ENCODE measurements around the gene TNPO1.
A peak's percentile ranks its signal among the peaks of the same experiment; 100 is the strongest.

TNPO1 gene

DNA sequence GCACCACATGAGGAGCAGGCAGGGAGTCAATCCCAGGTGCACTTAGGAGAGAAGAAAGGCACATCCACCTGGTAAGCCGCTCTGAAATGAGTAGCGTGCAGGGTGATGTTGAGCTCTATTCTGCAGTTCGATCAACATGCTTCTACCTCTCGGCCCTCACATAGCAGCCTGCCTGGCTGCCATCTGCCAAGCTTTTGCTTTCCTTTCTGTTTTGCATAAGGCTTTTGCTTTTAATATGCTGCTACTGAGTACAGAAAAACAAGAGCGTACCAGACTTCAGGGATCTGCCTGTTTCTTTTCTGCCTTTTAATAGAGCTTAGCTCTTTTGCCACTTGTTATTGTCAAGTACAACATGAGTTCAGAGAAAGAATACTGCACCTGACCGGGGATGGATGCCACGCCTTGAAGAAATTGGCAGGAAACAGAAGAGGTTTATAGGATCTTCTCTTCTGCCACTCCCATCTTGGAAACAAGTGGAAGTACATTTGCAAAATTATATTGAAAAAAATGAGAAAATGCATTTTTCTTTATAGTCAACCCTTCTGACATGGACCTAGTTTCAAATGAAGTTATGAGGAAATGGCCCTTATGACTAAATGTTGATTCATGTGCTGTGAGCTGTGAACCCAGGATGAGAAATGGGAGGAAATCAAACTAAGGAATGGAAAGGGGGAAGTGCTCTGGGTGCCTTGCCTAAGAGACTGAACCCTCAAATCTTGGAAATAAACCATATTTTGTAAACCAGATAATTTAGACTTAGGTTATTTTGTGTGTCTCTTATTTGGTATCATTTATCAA, 135.4 kb downstream of the TNPO1 start:
- Histone ChIP-seq H3K27ac (ENCODE audit: low read length) (no peak overlapping the region), H3K27me3 (ENCODE audit: control insufficient read depth in 1 of 2, insufficient read depth in 2 of 2, low read length in 2 of 2) (no peaks in the 10 kb centered on the region), H3K9ac (ENCODE audit: low read length in 2 of 2) (no peak overlapping the region)

DNA sequence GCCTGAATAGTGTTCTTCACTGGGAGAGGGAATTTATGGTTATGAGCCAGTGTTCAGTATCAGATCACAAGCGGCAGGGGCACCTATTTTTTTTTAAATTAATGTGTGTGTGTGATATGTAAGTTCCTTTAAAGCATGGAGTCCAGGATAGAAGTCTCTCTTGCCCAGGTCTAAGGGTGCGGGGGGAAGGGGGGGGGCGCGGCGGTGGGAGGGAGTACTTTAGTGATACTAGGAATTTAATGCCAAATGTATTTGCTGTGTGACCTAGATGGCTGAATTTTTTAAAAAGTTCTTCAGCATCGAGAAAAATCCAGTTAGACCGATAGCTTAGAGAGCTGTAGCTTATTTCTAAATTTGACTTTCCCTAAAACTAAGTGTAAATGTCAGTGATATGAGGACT, 137.9 kb downstream of the TNPO1 start:
- no peaks in the 10 kb centered on the region for H3K36me3 ChIP-seq (ENCODE audit: control insufficient read depth in 2 of 2, insufficient read depth in 2 of 2, low read length in 2 of 2)
- no peaks in the 10 kb centered on the region for H3K9me3 ChIP-seq (ENCODE audit: control insufficient read depth in 2 of 2, low read length in 2 of 2)
- no peaks in the 10 kb centered on the region for H3K4me1 ChIP-seq (ENCODE audit: control insufficient read depth, insufficient read depth, low read length)
- H3K27me3 ChIP-seq (ENCODE audit: control insufficient read depth in 1 of 2, insufficient read depth in 2 of 2, low read length in 2 of 2) = no peaks in the 10 kb centered on the region
- no peak overlapping the region for H3K9ac ChIP-seq (ENCODE audit: low read length in 2 of 2)
- H3K27ac ChIP-seq (ENCODE audit: low read length) = no peak overlapping the region
- H3K4me3 ChIP-seq (ENCODE audit: low read length in 2 of 2) = no peak overlapping the region

More for the DNA sequence above, 135.4 kb downstream of the TNPO1 start:
- Histone ChIP-seq H3K36me3 (ENCODE audit: control insufficient read depth in 2 of 2, insufficient read depth in 2 of 2, low read length in 2 of 2) (no peaks in the 10 kb centered on the region), H3K4me3 (ENCODE audit: low read length in 2 of 2) (no peak overlapping the region), H3K9me3 (ENCODE audit: control insufficient read depth in 2 of 2, low read length in 2 of 2) (no peaks in the 10 kb centered on the region), H3K4me1 (ENCODE audit: control insufficient read depth, insufficient read depth, low read length) (no peaks in the 10 kb centered on the region)

DNA sequence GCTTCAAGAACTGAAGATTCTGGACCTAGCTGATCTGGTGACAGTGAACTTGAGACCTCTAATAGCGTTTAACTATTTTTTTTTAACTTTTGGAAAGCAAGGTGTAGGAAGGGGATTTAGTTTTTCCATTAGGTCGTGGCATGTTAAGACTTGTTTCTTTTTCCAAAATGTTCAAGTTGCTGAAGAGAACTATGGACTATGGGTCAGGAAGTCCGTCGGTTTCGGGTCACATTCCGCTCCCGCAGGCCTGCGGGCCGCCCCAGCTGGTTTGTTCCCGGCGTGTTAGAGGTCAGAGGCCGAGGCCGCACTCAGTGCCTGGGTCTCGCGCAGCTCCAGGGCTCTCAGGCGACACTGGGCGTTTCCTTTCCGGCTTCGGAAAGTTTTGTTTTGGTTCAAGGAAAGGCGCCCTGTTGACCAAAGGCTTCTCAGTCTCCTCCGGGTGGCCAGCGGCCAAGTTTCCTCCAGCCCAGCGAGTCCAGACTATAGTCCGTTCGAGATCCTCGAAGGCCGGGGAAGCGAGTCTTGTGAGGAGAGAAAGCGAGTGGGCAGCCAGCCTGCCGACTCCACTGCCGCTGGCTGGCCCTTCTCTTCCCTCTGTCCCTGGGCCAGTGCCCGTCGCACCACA, 138.8 kb downstream of the TNPO1 start:
- no peaks in the 10 kb centered on the region for H3K27me3 ChIP-seq (ENCODE audit: control insufficient read depth in 1 of 2, insufficient read depth in 2 of 2, low read length in 2 of 2)
- H3K9me3 ChIP-seq (ENCODE audit: control insufficient read depth in 2 of 2, low read length in 2 of 2) = no peaks in the 10 kb centered on the region
- peak overlapping the region; percentile 76 to 88 for H3K9ac ChIP-seq (ENCODE audit: low read length in 2 of 2)
- H3K4me3 ChIP-seq (ENCODE audit: low read length in 2 of 2) = peak overlapping the region; percentile 87 to 89
- H3K4me1 ChIP-seq (ENCODE audit: control insufficient read depth, insufficient read depth, low read length) = no peaks in the 10 kb centered on the region
- H3K27ac ChIP-seq (ENCODE audit: low read length) = peak overlapping the region; percentile 95
- no peaks in the 10 kb centered on the region for H3K36me3 ChIP-seq (ENCODE audit: control insufficient read depth in 2 of 2, insufficient read depth in 2 of 2, low read length in 2 of 2)

DNA sequence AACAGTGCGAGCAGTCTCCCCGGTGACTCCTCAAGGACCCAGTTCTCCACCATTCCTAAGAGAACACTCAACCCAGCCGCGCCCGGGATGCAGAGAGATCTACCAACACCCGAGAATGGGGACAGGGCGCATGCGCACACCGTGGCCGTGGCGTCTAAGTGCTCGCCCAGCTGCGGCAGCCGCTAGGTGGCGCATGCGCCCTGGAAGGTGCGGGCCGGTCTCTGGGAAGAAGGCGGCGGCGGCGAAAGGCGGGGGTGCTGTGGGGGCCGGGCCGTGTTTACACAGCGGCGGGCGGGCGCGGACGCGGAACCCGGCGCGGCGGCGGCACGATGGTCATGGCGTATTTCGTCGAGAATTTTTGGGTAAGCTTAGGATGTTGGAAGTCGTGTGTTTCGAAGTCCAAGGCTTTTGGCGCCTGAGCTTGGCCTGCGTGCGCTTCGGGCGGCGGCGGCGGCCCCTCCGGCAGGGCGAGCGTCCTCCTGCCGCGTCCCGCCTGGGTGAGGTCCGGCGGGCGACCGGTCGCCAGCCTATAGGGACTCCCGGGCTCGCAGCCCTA, 139.4 kb downstream of the TNPO1 start, which contains the start of gene FCHO2:
TSS of gene FCHO2 (plus strand) at position 274 of the 556 bp plus-strand sequence. CDS start at position 330, 56 bp downstream.
- H3K4me1 ChIP-seq (ENCODE audit: control insufficient read depth, insufficient read depth, low read length) = no peaks in the 10 kb centered on the region
- no peaks in the 10 kb centered on the region for H3K9me3 ChIP-seq (ENCODE audit: control insufficient read depth in 2 of 2, low read length in 2 of 2)
- H3K27ac ChIP-seq (ENCODE audit: low read length) = peak within 1 kb of the TSS; percentile 95
- no peaks in the 10 kb centered on the region for H3K27me3 ChIP-seq (ENCODE audit: control insufficient read depth in 1 of 2, insufficient read depth in 2 of 2, low read length in 2 of 2)
- peak within 1 kb of the TSS; percentile 87 to 89 for H3K4me3 ChIP-seq (ENCODE audit: low read length in 2 of 2)
- H3K9ac ChIP-seq (ENCODE audit: low read length in 2 of 2) = peak within 1 kb of the TSS; percentile 76 to 88
- no peaks in the 10 kb centered on the region for H3K36me3 ChIP-seq (ENCODE audit: control insufficient read depth in 2 of 2, insufficient read depth in 2 of 2, low read length in 2 of 2)

DNA sequence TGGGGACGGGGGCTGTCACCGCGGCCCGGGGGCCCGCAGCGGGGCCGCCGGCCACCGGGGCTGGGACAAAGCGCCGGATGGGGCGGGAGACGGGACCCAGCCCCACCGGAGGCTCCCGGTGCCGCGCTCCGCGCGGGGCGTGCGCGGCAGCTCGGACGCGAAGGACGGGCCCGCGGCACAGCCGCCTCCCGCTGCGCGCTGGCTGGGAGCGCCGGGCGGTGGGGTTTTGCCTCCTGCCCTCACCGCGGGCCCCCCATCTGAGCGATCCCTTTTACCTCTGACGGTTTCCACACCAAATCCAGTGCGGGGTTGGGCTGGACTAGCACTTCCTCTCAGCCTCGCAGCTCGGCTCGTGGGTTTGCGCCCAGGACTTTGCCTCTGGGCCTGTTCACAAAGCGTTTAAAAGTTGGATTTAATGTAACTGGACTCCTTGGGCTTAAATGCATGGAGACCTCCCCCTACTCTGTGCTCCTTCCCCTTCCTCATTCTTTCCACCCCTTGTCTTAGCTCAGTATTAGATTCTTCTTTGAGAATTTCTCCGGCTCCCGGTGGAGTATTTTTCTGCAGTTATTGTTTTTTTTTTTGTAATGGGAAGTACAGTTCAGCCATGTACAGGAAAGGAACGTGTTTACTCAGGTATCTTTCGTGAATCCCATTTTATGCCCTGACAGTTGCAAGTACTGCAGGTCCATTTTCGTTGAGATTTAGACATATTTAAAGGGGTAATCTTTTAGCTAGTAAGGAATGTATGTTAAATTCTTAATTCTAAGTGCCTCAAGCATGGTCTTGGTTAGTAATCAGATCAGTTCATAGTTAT, 140.1 kb downstream of the TNPO1 start:
- Histone ChIP-seq H3K27me3 (ENCODE audit: control insufficient read depth in 1 of 2, insufficient read depth in 2 of 2, low read length in 2 of 2) (no peaks in the 10 kb centered on the region), H3K27ac (ENCODE audit: low read length) (peak overlapping the region; percentile 95), H3K4me3 (ENCODE audit: low read length in 2 of 2) (peak overlapping the region; percentile 87 to 89), H3K36me3 (ENCODE audit: control insufficient read depth in 2 of 2, insufficient read depth in 2 of 2, low read length in 2 of 2) (no peaks in the 10 kb centered on the region), H3K9me3 (ENCODE audit: control insufficient read depth in 2 of 2, low read length in 2 of 2) (no peaks in the 10 kb centered on the region), H3K9ac (ENCODE audit: low read length in 2 of 2) (peak overlapping the region; percentile 76 to 84), H3K4me1 (ENCODE audit: control insufficient read depth, insufficient read depth, low read length) (no peaks in the 10 kb centered on the region)

DNA sequence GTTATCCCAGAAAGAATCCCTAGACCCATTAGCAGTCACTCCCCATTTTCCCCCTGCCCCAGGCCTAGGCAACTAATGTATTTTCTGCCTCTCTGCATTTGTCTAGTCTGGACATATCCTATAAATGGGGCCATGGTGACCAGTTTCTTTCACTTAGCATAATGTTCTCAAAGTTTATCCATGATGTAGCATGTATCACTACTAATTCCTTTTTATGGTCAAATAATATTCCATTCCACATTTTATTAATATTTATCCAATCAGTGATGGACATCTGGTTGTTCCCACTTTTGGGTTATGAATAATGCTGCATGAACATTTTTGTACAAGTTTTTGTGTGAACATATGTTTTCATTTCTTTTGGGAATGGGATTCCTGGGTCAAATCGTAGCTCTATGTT, 140.9 kb downstream of the TNPO1 start:
- Histone ChIP-seq H3K4me1 (ENCODE audit: control insufficient read depth, insufficient read depth, low read length) (no peaks in the 10 kb centered on the region), H3K36me3 (ENCODE audit: control insufficient read depth in 2 of 2, insufficient read depth in 2 of 2, low read length in 2 of 2) (no peaks in the 10 kb centered on the region), H3K4me3 (ENCODE audit: low read length in 2 of 2) (peak overlapping the region; percentile 87 to 89), H3K27ac (ENCODE audit: low read length) (peak overlapping the region; percentile 95), H3K27me3 (ENCODE audit: control insufficient read depth in 1 of 2, insufficient read depth in 2 of 2, low read length in 2 of 2) (no peaks in the 10 kb centered on the region), H3K9ac (ENCODE audit: low read length in 2 of 2) (peak overlapping the region in 1 of 2 donors; percentile 76), H3K9me3 (ENCODE audit: control insufficient read depth in 2 of 2, low read length in 2 of 2) (no peaks in the 10 kb centered on the region)

DNA sequence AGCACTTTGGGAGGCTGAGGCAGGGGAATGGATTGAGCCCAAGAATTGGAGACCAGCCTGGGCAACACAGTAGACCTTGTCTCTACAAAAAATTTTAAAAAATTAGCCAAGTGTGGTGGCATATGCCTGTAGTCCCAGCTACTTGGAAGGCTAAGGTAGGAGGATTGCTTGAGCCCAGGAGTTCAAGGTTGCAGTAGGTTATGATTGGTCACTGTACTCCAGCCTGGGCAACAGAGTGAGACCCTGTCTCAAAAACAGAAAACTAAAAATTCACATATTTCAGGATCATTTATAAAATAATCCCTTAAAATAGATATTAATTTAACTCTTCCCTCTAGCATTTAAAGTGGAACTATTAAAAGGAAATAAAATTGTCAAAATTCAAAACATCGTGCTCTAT, 142.8 kb downstream of the TNPO1 start:
- Histone ChIP-seq H3K27ac (ENCODE audit: low read length) (no peak overlapping the region), H3K36me3 (ENCODE audit: control insufficient read depth in 2 of 2, insufficient read depth in 2 of 2, low read length in 2 of 2) (no peaks in the 10 kb centered on the region), H3K4me1 (ENCODE audit: control insufficient read depth, insufficient read depth, low read length) (no peaks in the 10 kb centered on the region), H3K9ac (ENCODE audit: low read length in 2 of 2) (no peak overlapping the region), H3K4me3 (ENCODE audit: low read length in 2 of 2) (no peak overlapping the region), H3K9me3 (ENCODE audit: control insufficient read depth in 2 of 2, low read length in 2 of 2) (no peaks in the 10 kb centered on the region), H3K27me3 (ENCODE audit: control insufficient read depth in 1 of 2, insufficient read depth in 2 of 2, low read length in 2 of 2) (no peaks in the 10 kb centered on the region)
